Liver (tissue), 9 donors: ENCODE results near the gene BHLHA9. TPM values are rescaled to one million over a fixed set of nuclear protein-coding genes. Genes with fewer than 3 reads are reported as not detected.

Experiments
- DNase-seq: peaks from one replicate; pipeline ENCODE4 v3.0.0-alpha.2; 2017; ENCODE audit warnings: low spot score
- H3K27ac ChIP-seq, 2 donors: one replicate each; pipeline ENCODE4 v1.7.0; 2013; ENCODE audit warnings: inconsistent platforms in 2 of 2, low read length in 2 of 2, control low read depth in 1 of 2, low read depth in 1 of 2, mild to moderate bottlenecking in 1 of 2
- H3K27me3 ChIP-seq, 4 donors: one replicate each; pipeline versions ENCODE4 v1.6.1 to v1.7.0; 2013; ENCODE audit warnings: low read length in 3 of 4, inconsistent platforms in 1 of 4, mild to moderate bottlenecking in 1 of 4, moderate library complexity in 1 of 4; ENCODE audit not compliant: control insufficient read depth in 4 of 4, insufficient read depth in 4 of 4
- H3K36me3 ChIP-seq, 4 donors: one replicate each; pipeline versions ENCODE4 v1.6.1 to v1.7.0; 2013; ENCODE audit warnings: low read length in 3 of 4, mild to moderate bottlenecking in 3 of 4, low read depth in 1 of 4, moderate library complexity in 1 of 4; ENCODE audit not compliant: control insufficient read depth in 4 of 4, insufficient read depth in 3 of 4
- H3K4me1 ChIP-seq, 4 donors: one replicate each; pipeline versions ENCODE4 v1.6.1 to v1.7.0; 2013; ENCODE audit warnings: low read length in 3 of 4, mild to moderate bottlenecking in 3 of 4, moderate library complexity in 1 of 4; ENCODE audit not compliant: control insufficient read depth in 4 of 4, insufficient read depth in 4 of 4
- H3K4me3 ChIP-seq, 3 donors: one replicate each; pipeline versions ENCODE4 v1.6.1 to v1.7.0; 2013; ENCODE audit warnings: low read length in 3 of 3, control low read depth in 1 of 3, low read depth in 1 of 3, mild to moderate bottlenecking in 1 of 3
- H3K9ac ChIP-seq, 2 donors: one replicate each; pipeline ENCODE4 v1.7.0; 2013; ENCODE audit warnings: low read length in 2 of 2, mild to moderate bottlenecking in 2 of 2, moderate library complexity in 2 of 2, control low read depth in 1 of 2, low read depth in 1 of 2
- H3K9me3 ChIP-seq, 4 donors: one replicate each; pipeline versions ENCODE4 v1.6.1 to v1.7.0; 2013; ENCODE audit warnings: low read length in 3 of 4; ENCODE audit not compliant: control insufficient read depth in 4 of 4
- EGR1 ChIP-seq, 2 donors: IDR thresholded peaks; 2 replicates each; pipeline ENCODE4 v1.6.1; 2016 to 2018; ENCODE audit warnings: antibody characterized with exemption in 2 of 2, low read depth in 2 of 2
- FOXA1 ChIP-seq: IDR thresholded peaks from 2 replicates; pipeline ENCODE4 v1.6.1; 2016; ENCODE audit warnings: antibody characterized with exemption
- FOXA2 ChIP-seq: IDR thresholded peaks from 2 replicates; pipeline ENCODE4 v1.6.1; 2016; ENCODE audit warnings: antibody characterized with exemption
- GABPA ChIP-seq, 2 donors: IDR thresholded peaks in 1 of 2; conservative IDR thresholded peaks in 1 of 2; 2 replicates each; pipeline ENCODE4 v1.6.1; 2016; ENCODE audit warnings: antibody characterized with exemption in 2 of 2, mild to moderate bottlenecking in 1 of 2, moderate library complexity in 1 of 2
- HNF4A ChIP-seq, 2 donors: conservative IDR thresholded peaks; 2 replicates each; pipeline ENCODE4 v1.6.1; 2016; ENCODE audit warnings: antibody characterized with exemption in 2 of 2, mild to moderate bottlenecking in 2 of 2
- HNF4G ChIP-seq: IDR thresholded peaks from 2 replicates; pipeline ENCODE4 v1.6.1; 2016; ENCODE audit warnings: antibody characterized with exemption
- JUND ChIP-seq, 2 donors: IDR thresholded peaks; 2 replicates each; pipeline ENCODE4 v1.6.1; 2016; ENCODE audit warnings: antibody characterized with exemption in 2 of 2
- NR2F2 ChIP-seq: IDR thresholded peaks from 2 replicates; pipeline ENCODE4 v1.6.1; 2016; ENCODE audit warnings: antibody characterized with exemption
- RAD21 ChIP-seq, 2 donors: IDR thresholded peaks; 2 replicates each; pipeline ENCODE4 v1.6.1; 2016; ENCODE audit warnings: antibody characterized with exemption in 2 of 2, mild to moderate bottlenecking in 2 of 2
- RXRA ChIP-seq, 2 donors: IDR thresholded peaks; 2 replicates each; pipeline ENCODE4 v1.6.1; 2017 to 2018; ENCODE audit warnings: antibody characterized with exemption in 2 of 2, mild to moderate bottlenecking in 1 of 2
- SP1 ChIP-seq: IDR thresholded peaks from 2 replicates; pipeline ENCODE4 v1.6.1; 2018; ENCODE audit warnings: antibody characterized with exemption, mild to moderate bottlenecking
- TAF1 ChIP-seq: conservative IDR thresholded peaks from 2 replicates; pipeline ENCODE4 v1.6.1; 2016; ENCODE audit warnings: antibody characterized with exemption, mild to moderate bottlenecking
- YY1 ChIP-seq: IDR thresholded peaks from 2 replicates; pipeline ENCODE4 v1.6.1; 2016; ENCODE audit warnings: antibody characterized with exemption, mild to moderate bottlenecking
- WGBS: extraction: QIAGEN DNeasy Blood & Tissue Kit; methylation state at CpG from one replicate; pipeline ENCODE4 v1.1.7; 2013; 5-methylcytosine and 5-hydroxymethylcytosine counted together
- polyA plus RNA-seq, 2 donors: library from polyadenylated mRNA; stranded (reverse) in 1 of 2; unstranded in 1 of 2; fragments of 200-250 nt in 1 of 2; fragments of >200 nt in 1 of 2; fragmentation: Nextera tagmentation in 1 of 2; extraction: Ambion mirVana in 1 of 2; gene quantifications; one replicate each; pipeline versions ENCODE4 v1.2.1 to v1.2.3, GENCODE V29; 2013 to 2015
- total RNA-seq, 2 donors: library from RNA; depleted of rRNA; stranded (reverse); fragments of >200 nt; gene quantifications; one replicate each; pipeline ENCODE4 v1.2.3, GENCODE V29; 2014
- TF ChIP-seq, protein P1 (sequence below): fragments of 150-350 bp; IDR thresholded peaks from 2 replicates; pipeline ENCODE4 v1.5.1; 2017; ENCODE audit warnings: improper control_type of control experiment, low read depth, low read length; ENCODE audit not compliant: missing input control
- TF ChIP-seq, protein P2 (sequence below): IDR thresholded peaks from 2 replicates; pipeline ENCODE4 v1.6.1; 2016; ENCODE audit warnings: antibody characterized with exemption
- TF ChIP-seq, protein P3 (sequence below): IDR thresholded peaks from 2 replicates; pipeline ENCODE4 v1.6.1; 2016; ENCODE audit warnings: antibody characterized with exemption
- TF ChIP-seq, protein P4 (sequence below): IDR thresholded peaks from 2 replicates; pipeline ENCODE4 v1.6.1; 2016; ENCODE audit warnings: antibody characterized with exemption, mild to moderate bottlenecking
- donor health status: healthy.
- donor health status: healthy.
- donor health status: healthy.
- donor health status: healthy.
- donor health status: healthy.

Gene BHLHA9
- total and polyA plus RNA-seq, 4 donors, result 0.08 TPM; not detected in 3

DNA sequence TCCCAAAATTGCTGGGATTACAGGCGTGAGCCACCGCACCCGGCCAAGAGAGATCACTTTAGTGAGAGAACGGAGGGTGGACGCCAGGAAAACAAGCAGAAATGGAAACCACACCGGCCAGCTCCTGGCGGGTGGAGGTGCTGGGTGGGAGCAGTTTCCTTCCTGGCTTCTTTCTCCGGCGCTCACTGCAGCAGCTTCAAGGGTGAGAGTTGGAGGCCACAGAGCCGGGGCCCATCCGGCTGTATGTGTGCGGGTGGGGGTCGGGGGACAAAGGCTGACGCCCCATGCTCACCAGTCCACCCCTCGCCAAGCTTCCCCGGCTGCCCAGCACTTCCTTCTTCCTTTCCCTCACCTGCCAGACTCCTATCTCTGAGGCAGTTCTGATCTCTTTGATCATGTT, 13.5 kb upstream of the BHLHA9 start:
- H3K4me3 ChIP-seq, result no peak overlapping the region
- peaks cover 3 to 7% (median 4%) of the 10 kb centered on the region in 4 donors for H3K4me1 ChIP-seq
- no peak overlapping the region for H3K9ac ChIP-seq
- no peak overlapping the region for H3K27ac ChIP-seq
- WGBS, result 63% methylated on average over 16 of the region's 16 CpGs
- no peak for DNase-seq
- TF ChIP-seq TAF1 (no peak), FOXA1 (no peak), NR2F2 (no peak), RXRA (IDR thresholded peaks at IDR 0.05) (no peak), GABPA (IDR thresholded peaks at IDR 0.05 in 1 of 2, conservative IDR thresholded peaks at IDR 0.05 in 1 of 2) (no peak), EGR1 (IDR thresholded peaks at IDR 0.05; ENCODE audit: low read depth in 2 of 2) (no peak), YY1 (no peak), HNF4A (conservative IDR thresholded peaks at IDR 0.05) (no peak), FOXA2 (no peak)
- TF ChIP-seq, protein P1, sequence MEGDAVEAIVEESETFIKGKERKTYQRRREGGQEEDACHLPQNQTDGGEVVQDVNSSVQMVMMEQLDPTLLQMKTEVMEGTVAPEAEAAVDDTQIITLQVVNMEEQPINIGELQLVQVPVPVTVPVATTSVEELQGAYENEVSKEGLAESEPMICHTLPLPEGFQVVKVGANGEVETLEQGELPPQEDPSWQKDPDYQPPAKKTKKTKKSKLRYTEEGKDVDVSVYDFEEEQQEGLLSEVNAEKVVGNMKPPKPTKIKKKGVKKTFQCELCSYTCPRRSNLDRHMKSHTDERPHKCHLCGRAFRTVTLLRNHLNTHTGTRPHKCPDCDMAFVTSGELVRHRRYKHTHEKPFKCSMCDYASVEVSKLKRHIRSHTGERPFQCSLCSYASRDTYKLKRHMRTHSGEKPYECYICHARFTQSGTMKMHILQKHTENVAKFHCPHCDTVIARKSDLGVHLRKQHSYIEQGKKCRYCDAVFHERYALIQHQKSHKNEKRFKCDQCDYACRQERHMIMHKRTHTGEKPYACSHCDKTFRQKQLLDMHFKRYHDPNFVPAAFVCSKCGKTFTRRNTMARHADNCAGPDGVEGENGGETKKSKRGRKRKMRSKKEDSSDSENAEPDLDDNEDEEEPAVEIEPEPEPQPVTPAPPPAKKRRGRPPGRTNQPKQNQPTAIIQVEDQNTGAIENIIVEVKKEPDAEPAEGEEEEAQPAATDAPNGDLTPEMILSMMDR, result no peak
- TF ChIP-seq, protein P2, sequence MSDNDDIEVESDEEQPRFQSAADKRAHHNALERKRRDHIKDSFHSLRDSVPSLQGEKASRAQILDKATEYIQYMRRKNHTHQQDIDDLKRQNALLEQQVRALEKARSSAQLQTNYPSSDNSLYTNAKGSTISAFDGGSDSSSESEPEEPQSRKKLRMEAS, result no peak
- TF ChIP-seq, protein P3, sequence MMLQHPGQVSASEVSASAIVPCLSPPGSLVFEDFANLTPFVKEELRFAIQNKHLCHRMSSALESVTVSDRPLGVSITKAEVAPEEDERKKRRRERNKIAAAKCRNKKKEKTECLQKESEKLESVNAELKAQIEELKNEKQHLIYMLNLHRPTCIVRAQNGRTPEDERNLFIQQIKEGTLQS, result no peak
- TF ChIP-seq, protein P4, sequence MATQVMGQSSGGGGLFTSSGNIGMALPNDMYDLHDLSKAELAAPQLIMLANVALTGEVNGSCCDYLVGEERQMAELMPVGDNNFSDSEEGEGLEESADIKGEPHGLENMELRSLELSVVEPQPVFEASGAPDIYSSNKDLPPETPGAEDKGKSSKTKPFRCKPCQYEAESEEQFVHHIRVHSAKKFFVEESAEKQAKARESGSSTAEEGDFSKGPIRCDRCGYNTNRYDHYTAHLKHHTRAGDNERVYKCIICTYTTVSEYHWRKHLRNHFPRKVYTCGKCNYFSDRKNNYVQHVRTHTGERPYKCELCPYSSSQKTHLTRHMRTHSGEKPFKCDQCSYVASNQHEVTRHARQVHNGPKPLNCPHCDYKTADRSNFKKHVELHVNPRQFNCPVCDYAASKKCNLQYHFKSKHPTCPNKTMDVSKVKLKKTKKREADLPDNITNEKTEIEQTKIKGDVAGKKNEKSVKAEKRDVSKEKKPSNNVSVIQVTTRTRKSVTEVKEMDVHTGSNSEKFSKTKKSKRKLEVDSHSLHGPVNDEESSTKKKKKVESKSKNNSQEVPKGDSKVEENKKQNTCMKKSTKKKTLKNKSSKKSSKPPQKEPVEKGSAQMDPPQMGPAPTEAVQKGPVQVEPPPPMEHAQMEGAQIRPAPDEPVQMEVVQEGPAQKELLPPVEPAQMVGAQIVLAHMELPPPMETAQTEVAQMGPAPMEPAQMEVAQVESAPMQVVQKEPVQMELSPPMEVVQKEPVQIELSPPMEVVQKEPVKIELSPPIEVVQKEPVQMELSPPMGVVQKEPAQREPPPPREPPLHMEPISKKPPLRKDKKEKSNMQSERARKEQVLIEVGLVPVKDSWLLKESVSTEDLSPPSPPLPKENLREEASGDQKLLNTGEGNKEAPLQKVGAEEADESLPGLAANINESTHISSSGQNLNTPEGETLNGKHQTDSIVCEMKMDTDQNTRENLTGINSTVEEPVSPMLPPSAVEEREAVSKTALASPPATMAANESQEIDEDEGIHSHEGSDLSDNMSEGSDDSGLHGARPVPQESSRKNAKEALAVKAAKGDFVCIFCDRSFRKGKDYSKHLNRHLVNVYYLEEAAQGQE, result no peak
- H3K9me3 ChIP-seq, result no peaks in the 10 kb centered on the region
- no peaks in the 10 kb centered on the region for H3K36me3 ChIP-seq
- H3K27me3 ChIP-seq, result no peaks in the 10 kb centered on the region

DNA sequence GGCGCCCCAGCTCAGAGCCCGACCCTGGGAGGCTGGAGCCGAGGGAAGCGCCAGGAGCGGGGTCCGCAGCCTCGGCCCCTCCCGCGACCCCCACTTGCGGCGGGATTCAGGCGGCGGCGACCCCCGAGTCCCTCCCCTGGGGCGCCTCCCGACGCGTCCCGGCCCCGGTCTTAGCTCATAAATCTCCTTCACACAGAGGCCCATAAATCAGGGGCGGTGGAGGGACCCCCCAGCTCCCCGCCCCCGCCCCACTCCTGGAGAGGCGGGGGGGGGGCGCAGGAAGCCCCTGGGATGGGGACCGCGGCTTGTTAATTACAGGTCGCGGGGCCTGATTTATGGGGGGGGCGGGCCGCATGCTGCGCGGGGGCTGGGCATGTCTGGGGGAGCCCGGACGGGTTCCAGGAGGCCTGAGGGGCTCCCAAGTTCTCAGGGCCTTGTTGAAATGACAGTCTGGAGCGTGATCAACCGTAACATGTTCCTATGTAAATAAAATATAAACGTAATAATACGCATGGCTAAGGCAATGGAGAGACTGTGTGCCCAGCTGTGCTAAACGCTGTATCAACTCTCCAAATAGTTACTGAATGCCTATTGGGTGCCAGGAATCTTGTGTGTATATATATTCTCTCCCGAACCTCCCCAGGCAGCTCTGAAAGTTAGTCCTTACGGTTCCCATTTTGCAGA, 10.0 kb upstream of the BHLHA9 start:
- TF ChIP-seq SP1 (no peak), RAD21 (IDR thresholded peaks at IDR 0.05) (no peak), HNF4A (conservative IDR thresholded peaks at IDR 0.05) (no peak), FOXA1 (no peak), FOXA2 (no peak), GABPA (IDR thresholded peaks at IDR 0.05 in 1 of 2, conservative IDR thresholded peaks at IDR 0.05 in 1 of 2) (no peak), JUND (IDR thresholded peaks at IDR 0.05) (no peak), TAF1 (no peak), YY1 (no peak), RXRA (IDR thresholded peaks at IDR 0.05) (no peak), HNF4G (no peak), EGR1 (IDR thresholded peaks at IDR 0.05; ENCODE audit: low read depth in 2 of 2) (no peak), NR2F2 (no peak)
- TF ChIP-seq, protein P4, result no peak
- TF ChIP-seq, protein P3, result no peak
- TF ChIP-seq, protein P1, result no peak
- TF ChIP-seq, protein P2, result no peak
- Histone ChIP-seq H3K4me3 (peak overlapping the region in 1 of 3 donors; percentile 39), H3K36me3 (no peaks in the 10 kb centered on the region), H3K27ac (no peak overlapping the region), H3K9me3 (no peaks in the 10 kb centered on the region), H3K27me3 (no peaks in the 10 kb centered on the region), H3K4me1 (peaks cover 3 to 7% (median 4%) of the 10 kb centered on the region in 4 donors), H3K9ac (no peak overlapping the region)
- 24% methylated on average over 43 of the region's 43 CpGs for WGBS
- no peak for DNase-seq
